GM19467 (cell line): Measurements from ENCODE around the gene SERPINA1.
"Not testable (repeated sequence)": the region's sequence is repeated elsewhere in the genome, so short reads cannot be mapped to it uniquely, and the experiment has no call there.

Source experiments
- ATAC-seq: cut with Tn5 transposase; IDR thresholded peaks from one replicate; pipeline ENCODE4 v1.9.1; 2021; ENCODE audit warnings: mild to moderate bottlenecking, moderate library complexity; ENCODE audit not compliant: unreplicated experiment

The SERPINA1 gene

DNA sequence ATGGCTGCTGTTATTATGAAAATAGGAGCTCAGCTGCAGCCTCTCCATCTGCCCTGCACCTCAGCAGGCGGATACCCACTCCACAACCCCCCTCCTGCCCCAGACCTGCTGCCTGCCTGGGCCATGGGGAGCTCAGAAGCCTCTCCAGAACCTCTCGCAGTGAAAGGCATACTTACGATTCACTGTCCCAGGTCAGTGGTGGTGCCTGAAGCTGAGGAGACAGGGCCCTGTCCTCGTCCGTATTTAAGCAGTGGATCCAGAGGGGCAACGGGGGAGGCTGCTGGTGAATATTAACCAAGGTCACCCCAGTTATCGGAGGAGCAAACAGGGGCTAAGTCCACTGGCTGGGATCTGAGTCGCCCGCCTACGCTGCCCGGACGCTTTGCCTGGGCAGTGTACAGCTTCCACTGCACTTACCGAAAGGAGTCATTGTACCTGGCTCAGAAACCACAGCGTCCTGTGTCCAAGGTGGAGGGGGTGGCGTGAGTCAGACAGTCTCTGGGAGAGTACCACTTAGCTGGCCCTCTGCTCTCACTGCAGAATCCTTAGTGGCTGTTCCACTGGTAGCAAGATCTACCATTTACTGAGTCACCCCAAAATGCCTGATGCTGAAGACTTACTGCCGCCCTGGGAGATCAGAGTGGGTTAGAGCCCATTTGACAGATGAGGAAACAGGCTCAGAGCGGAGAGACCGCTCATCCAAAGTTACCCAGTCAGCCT lies at the start of gene SERPINA1:
TSS of gene SERPINA1 (minus strand) at position 219 of the 720 bp plus-strand sequence. CDS start 5,365 bp downstream, outside the sequence.
- no peak for ATAC-seq

DNA sequence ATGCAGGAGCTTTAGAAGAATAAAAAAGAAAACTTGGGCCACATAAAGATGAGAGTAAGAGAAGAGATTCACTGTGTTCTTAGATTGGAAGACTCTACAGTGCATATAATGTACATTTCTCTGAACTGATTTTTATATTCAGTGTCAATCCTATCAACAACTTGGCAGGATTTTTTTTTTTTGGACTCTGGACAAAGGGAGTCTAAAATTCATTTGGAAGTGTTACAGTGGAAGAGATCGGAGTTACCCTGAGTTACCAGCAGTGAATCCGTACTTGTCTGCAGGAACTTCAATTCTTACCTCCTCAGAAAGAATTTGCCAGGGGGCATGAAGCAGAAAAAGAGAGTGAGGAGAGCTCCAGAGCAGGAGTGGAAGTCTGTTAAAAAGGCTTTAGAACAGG lies 40.2 kb upstream of the SERPINA1 start:
- ATAC-seq = no peak

DNA sequence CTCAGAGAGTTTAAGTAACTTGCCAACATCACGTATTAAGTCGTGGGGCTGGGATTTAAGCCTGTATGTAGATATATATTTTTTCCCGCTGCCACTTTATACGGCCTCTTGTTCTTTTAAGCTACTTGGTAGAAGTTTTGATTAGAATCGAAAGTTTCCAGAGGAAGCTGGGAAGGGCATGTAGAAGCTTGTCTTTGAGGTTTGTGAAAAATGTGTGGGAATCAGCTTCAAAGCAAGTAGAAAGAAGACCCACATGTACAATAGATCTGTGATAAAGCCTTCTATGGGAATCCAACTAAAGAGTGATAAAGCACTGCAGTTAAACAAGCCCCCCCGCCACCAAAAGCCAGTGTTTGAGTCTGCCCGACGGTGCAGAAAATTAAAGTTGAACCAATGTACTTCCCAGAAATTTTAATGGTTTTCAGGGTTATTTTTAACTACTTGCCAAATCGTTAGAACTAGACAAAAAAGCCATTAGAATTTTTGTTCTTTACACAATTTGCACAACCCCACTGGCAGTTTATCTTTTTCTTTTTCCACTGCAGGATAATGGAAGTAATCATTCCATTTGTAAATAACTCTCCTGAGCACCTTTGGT lies 38.7 kb upstream of the SERPINA1 start:
- no peak for ATAC-seq

DNA sequence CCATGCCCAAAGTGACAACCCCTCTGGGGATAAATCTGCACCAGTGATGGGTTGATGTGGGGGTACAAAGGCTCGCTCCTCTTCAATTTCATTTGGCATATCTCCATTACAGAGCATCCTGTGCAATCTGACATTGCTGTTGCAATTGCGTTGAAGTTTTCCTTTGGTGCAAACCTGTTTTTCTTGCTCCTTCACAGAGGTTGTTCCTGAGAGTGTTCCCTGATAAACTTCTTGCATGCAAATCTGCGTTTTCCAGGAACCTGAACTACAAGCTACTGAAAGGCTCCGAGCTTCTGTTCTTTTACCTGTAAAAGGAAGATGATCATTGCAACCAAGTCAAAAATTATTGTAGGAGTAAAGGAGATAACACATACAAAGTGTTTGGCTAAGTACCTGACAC lies 38.1 kb upstream of the SERPINA1 start:
- no peak for ATAC-seq

DNA sequence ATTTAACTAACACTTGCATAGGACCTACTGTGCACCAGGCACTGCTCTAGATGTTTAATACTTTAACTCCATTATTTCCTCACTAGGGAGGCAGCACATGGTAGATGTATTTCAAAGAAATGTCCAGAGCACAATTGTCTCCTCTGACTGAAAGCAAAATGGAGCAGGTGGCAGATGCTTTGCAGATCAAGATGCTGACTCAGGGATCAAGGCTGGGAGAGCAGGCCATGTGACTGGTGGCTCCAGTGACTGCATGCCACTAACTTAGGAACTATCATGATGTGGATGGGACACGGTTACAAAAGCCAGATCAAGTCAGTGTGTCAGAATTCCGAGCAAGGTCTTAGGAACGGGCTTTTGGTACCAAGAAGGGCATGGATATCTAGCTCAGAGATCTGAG lies 36.0 kb upstream of the SERPINA1 start:
- no peak for ATAC-seq

DNA sequence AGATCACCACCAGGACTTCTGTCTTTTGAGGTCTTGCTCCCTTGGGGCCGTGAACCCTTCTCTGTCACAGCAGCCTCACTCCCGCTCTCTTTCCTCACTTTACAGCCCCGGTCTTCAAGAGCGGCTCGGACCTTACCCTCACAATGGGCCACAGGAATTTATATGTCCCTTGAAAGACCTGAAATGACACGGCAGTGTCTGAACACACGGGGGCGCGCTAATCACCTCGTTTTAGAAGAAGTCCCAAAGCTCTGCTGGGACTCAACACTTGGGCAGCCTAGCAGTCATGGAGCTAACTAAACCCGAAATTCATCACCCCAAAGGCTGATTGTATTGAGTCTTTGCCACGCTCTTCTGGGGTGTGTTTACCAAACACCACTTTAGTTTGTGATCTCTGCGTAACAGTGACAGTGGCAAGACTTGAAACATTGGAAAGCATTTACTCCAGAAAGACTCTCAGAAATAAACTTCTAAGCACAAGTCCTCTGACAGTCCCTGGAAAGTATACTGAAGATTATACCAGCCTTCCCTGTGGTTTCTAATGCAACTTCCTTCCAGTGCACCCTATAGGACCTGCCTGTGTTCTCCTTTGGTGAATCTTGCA lies 35.2 kb upstream of the SERPINA1 start:
- ATAC-seq = no peak

DNA sequence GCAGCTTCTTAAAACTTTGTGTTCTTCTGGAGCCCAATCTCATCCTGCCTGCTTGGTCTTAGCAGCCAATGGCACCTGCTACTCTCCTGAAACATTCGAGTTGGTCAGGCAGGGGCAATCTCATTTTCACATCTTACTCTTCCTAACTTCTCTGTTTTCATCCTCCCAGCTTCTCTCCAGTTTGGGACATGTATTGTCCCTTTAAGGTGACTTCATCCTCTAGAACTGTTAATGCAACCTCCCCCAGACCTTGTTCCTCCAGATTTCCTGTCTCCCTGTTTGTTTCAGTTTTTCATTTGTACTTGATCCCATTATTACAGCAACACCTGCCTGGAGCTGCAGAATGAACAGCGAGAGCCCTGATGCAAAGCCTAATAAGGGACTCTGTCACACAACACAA lies 32.9 kb upstream of the SERPINA1 start:
- ATAC-seq = no peak

DNA sequence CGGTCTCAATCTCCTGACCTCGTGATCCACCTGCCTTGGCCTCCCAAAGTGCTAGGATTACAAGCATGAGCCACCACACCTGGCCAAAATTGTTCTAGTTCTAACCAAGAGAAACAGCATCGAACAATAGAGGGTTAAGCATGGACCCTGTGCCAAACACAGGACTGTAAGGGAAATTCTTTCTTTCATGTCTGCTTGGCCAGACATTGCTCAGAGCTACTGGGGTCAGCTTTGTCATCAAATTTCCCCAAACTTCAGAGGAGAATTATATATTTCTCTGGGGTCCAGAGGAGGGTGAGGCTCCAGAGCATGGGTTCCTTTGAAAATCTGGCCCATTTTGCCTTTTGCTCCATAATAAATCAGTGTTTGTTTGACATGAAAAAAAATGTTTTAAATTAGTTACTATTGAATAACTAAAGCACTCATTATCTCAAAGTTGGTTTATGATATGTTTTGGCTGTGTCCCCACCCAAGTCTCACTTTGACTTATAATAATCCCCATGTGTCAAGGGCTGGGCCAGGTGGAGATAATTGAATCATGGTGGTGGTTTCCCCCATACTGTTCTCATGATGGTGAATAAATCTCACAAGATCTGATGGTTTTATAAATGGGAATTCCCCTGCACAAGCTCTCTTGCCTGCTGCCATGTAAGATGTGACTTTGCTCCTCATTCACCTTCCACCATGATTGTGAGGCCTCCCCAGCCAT lies 29.2 kb upstream of the SERPINA1 start:
- ATAC-seq = not testable (repeated sequence)

DNA sequence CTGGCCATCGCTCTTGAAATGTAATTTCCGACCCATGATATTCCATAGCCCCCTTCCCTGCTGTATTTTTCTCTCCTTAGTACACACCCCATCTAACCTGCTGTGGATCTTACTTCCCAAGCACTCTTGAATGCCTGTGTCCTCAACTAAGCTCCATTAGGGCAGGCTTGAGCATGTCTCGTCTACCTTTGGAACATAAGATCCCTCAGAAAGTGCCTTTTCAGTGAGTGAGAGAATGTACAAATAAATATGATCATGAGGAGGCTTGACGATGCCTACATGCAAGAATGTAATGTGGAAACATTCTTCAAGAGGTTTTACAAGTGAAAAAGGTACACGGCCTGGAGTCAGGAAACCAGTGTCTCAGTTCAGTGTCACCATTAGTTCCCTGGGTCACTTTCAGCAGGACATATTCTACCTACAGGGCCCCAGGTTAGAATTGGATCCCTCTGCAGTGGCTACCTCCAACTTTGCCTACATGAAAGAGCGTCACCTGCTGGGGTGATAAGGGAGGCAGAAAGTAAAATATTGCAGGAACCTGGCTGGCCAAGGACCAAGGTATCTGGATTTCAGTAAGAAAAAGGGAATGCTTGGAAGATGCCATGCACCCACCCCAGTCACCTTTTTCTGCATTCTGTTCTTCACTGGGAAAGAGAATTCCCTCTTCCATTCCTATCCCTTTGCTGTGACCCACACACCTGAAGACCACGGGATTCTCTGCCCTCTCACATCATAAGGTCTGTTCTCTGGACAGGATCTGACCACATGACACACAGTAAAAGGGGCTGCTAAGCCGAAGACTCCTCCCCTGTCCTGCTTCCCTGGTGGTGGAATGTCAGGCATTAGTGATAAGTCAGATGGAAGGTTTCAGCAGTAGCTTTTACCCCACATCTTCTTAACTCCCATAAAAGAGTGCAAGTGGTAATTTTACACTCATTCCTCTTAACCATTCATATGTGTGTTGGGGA lies 24.6 kb upstream of the SERPINA1 start:
- no peak for ATAC-seq

DNA sequence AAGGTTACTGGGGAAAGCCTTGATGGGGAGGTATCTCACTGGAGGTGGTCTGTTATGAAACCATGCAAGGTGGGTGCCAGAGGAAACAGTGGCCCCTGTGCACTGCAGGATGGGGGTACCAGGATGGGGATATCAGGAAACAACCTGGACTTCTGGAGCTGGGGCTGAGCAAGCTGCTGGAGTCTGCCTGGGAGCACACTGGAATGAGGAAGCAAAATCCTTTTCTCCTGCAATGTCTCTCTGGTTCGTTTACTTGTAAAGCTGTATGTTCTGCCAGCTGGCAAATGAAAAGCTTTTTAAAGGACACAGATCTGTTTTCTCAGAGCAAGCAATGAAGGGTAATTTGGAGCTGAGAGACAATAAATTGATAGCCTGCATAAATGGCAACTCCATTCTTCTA lies 23.2 kb upstream of the SERPINA1 start:
- no peak for ATAC-seq

DNA sequence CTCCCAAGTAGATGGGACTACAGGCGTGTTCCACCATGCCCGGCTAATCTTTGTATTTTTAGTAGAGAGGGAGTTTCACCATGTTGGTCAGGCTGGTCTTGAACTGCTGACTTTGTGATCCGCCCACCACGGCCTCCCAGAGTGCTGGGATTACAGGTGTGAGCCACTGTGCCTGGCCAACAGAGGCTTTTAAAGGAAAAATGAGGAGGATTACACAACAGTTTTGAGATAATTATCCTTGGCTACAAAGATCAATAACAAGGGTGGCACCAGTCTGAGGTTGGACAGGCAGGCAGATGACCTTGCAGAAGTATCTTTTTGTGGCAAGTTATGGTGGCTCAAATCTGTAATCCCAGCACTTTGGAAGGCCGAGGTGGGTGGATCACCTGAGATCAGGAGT lies 21.0 kb upstream of the SERPINA1 start:
- not testable (repeated sequence) for ATAC-seq

DNA sequence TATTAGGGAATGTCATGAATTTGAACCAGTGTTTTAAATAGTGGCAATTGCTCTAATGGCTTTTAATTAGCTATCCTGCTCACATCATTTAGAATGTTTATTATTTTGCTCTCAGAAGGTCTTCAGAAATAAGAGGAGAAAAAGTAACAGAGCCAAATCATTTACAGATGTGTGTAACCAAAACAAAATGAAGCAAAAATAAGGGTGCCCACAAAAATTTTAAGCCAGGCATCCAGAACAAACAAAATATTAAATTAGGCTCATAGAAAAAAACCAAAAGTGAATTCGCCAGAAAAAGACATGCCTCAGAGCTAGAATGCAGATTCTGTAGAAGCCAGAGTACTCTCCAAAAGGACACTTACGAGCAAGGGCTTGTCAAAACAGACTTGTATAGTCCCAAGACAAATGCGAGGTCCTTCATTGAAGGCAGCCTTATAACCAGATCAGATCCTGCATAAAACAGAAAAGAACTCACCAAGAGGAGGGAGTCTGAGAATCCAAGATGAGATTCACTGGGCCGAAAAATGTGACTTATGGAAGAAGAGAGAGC lies 20.2 kb upstream of the SERPINA1 start:
- ATAC-seq = no peak

DNA sequence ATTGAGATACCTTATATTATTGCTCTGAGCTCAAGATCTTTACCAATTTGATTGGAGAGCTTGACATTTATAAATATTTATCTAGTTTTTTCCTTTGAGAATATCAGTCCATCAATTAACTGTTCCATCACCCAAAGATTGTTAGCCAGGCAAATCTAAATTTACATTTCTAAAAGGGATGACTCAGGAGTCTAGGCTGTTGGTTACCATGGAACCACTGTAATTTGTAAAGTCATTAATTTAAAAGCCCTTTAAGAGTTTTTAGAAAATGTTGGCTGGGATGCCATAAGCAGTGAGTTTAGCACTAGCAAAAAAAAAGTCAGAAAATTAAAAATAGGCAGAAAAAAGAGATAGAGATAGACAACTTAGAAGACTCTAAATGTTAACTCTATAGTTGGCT lies 19.5 kb upstream of the SERPINA1 start:
- ATAC-seq = no peak

DNA sequence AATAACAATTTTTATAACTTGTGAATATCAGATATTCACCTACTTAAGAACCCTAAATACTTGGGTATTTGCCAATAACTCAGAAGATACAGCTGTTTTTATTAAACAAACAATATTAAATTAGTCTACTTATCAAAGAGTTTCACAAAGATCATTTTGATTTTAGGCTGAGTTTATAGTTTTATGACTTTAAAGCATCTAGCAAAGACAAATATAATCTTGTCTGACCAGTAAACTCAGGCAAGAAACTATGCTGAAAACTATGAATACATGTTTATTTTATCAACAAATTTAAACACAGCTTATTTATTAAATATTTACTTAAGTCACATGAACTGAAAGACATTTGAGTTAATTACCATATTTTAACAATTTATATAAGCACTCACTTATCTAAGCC lies 18.5 kb upstream of the SERPINA1 start:
- no peak for ATAC-seq

DNA sequence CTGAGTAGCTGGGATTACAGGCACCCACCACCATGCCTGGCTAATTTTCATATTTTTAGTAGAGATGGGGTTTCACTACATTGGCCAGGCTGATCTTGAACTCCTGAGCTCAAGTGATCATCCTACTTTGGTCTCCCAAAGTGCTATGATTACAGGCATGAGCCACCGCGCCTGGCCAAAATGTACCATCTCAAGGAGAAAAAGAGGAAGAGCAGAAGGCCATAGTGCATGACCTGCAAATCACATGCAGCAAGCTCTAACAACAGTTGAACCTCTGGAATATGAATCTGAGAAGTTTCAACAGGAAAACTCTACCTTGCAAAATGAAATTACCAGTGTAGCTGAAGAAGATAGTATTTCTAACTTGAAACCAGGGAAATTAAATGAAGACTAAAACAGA lies 17.1 kb upstream of the SERPINA1 start:
- ATAC-seq = no peak

DNA sequence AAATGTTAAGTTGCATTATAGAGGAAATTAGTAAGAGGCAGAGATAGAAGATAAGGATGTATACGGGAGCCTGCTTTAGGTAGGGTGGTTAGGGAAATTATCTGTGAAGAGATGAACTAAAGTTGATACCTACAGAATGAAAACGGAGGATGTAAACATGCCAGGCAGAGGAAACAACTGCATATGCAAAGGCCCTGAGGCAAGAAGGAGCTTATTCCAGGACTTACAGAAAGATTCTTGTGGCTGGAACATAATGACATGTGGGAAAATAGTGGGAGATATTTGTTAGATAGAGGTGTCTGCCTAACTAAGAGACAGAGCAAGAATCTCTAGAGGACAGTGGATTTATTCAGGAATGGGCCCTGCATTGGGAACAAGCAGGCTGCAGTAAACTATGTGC lies 16.2 kb upstream of the SERPINA1 start:
- no peak for ATAC-seq

DNA sequence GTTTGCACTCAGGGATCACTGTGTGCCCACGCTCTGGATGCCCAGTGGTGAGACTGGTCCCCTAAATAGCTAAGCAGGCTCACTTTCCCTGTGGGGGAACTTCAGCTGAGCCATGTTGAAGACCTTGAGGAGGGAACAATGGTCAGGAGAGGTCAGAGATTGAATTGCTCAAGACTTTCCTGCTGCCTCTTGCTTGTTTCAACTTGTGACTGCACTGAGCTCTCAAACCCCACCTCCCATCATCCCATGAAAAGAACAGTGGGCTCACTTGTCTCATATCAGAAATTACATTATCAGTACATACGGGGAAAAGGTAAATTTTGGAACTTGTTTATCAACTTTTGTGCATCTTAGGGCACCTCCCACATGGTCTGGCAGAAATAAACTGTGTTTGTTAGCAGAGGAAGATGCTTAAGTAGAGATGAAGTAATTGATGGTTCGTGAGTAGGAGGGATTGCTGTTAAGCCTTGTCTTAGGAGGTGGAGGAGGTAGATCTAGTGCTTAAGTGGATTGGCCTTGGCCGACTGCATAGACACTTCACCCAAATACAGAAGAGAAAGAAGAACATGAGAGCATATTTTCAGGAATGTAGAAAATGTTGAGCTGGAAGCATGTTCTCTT lies 15.0 kb upstream of the SERPINA1 start:
- no peak for ATAC-seq

DNA sequence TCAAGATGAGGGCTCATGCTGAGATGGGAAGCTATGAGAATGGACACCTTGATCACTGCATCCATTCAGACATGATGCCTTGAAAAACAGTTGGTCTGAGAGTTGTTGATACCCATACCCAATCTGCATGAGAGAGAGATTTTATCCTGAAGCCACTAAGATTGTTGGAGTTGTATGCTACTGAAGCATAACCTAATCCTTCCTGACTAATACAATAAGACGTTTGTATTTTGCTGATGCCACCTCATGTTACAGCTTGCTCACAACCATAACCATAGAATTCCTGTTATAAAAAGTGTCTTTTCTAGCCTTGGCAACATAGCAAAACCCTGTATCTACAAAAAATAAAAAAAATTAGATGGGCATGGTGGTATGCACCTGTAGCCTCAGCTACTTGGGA lies 12.7 kb upstream of the SERPINA1 start:
- ATAC-seq = no peak

DNA sequence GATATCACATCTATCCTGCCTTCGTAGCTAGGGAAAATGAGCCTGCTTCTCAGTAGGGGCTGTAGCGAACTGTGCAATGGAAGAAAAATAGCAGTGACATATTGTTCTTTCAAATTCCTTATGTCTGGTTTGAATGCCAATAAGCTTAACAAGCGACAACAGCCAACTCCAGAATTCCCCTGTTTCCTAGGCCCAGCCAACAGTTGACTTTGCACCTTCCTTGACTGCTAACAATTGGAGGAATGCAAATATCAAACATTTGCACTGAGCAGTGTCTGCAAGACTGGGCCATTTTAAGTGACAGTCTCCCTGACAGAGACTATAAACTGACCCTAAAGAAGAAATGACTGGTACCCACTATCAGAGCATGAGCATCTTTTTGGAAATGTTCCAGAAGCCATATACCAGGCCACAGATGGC lies 12.0 kb upstream of the SERPINA1 start:
- no peak for ATAC-seq

DNA sequence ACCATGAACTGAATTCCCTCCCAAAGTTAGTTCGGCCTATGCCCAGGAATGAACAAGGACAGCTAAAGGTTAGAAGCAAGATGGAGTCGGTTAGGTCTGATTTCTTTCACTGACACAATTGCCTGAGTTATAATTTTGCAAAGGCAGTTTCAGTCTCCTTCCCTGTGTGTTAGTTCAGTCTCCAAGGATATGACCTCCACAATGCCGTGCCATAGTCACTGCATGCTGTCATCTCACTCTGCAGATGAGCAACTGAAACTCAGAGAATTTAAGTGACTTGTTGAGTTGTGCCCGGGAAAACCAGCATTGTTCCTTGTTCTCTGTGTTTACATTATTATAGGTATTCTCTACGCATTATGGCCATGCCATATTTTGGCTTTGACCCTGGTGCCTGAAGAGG lies 10.1 kb upstream of the SERPINA1 start:
- ATAC-seq = no peak
